Adrenal gland (tissue), 12 donors: ENCODE data around the gene MCU. TPM values are rescaled to one million over a fixed set of nuclear protein-coding genes. Genes with fewer than 3 reads are reported as not detected.

Experiments used
- DNase-seq, 7 donors: peaks; one replicate each; pipeline ENCODE4 v3.0.0-alpha.2; 2019 to 2020
- H3K27ac ChIP-seq, 5 donors: fragments of 200-600 bp; sonication (generic) in 4 of 5; 1 replicate in 3 of 5; 2 replicates in 2 of 5; pipeline versions ENCODE4 v1.5.1 to v1.8.0; 2016 to 2020; ENCODE audit warnings: mild to moderate bottlenecking in 1 of 5
- H3K27me3 ChIP-seq: fragments of 200-600 bp; 2 replicates; pipeline ENCODE4 v1.8.0; 2021
- H3K36me3 ChIP-seq, 2 donors: fragments of 200-600 bp; replicated peaks in 1 of 2; 1 replicate in 1 of 2; 2 replicates in 1 of 2; pipeline versions ENCODE4 v1.5.1 to v1.8.0; 2018 to 2022
- H3K4me1 ChIP-seq, 2 donors: fragments of 200-600 bp; replicated peaks in 1 of 2; 1 replicate in 1 of 2; 2 replicates in 1 of 2; pipeline versions ENCODE4 v1.5.1 to v1.8.0; 2018 to 2021
- H3K4me3 ChIP-seq, 4 donors: fragments of 200-600 bp; sonication (generic) in 3 of 4; one replicate each; pipeline ENCODE4 v1.5.1; 2016 to 2018
- H3K9me3 ChIP-seq, 3 donors: fragments of 200-600 bp; sonication (generic) in 1 of 3; replicated peaks in 1 of 3; 1 replicate in 2 of 3; 2 replicates in 1 of 3; pipeline versions ENCODE4 v1.5.1 to v1.8.0; 2016 to 2021
- POLR2A ChIP-seq, 2 donors: fragments of 450-650 bp; IDR thresholded peaks; one replicate each; pipeline ENCODE4 v1.6.1; 2017; ENCODE audit warnings: antibody characterized with exemption in 2 of 2, mild to moderate bottlenecking in 2 of 2, moderate library complexity in 1 of 2
- WGBS, 4 donors: extraction: QIAGEN DNeasy Blood & Tissue Kit in 2 of 4; methylation state at CpG; one replicate each; pipeline versions ENCODE4 v1.1.5 to v1.1.7; 2013 to 2017; 5-methylcytosine and 5-hydroxymethylcytosine counted together
- intact Hi-C, 2 donors: fragments of 100-400 bp; cut with DNase I; formaldehyde crosslinking; loops; one replicate each; pipeline versions ENCODE4 v1.14.1 to v1.15.0; 2022 to 2023
- polyA plus RNA-seq, 3 donors: library from polyadenylated mRNA; stranded (reverse); fragments of 200-250 nt in 2 of 3; fragments of 350-450 nt in 1 of 3; fragmentation: Illumina TruSeq in 1 of 3; extraction: RNeasy Lipid Tissue Mini Kit (QIAGEN cat#74804) in 1 of 3; gene quantifications; one replicate each; pipeline ENCODE4 v1.2.3, GENCODE V29; 2013 to 2014
- total RNA-seq, 9 donors: library from RNA; depleted of rRNA in 4 of 9; stranded (reverse); fragments of >200 nt in 4 of 9; fragments of 120-200 nt in 1 of 9; fragmentation: NEBNext Ultra II Directional in 1 of 9; extraction: Animal tissue kit (Norgen Biotek cat#: 25700) in 1 of 9; gene quantifications; one replicate each; pipeline versions ENCODE4 v1.1.0 to v1.2.4, GENCODE V29; 2013 to 2023
- TF ChIP-seq, protein P1 (sequence below), 6 experiments: fragments of 450-650 bp in 4 of 6; fragments of 200-600 bp in 2 of 6; sonication (generic) in 1 of 6; IDR thresholded peaks; 1 replicate in 5 of 6; 2 replicates in 1 of 6; pipeline versions ENCODE4 v1.5.1 to v1.8.0; 2016 to 2021; ENCODE audit warnings: antibody characterized with exemption in 6 of 6, mild to moderate bottlenecking in 2 of 6, moderate library complexity in 1 of 6
- donor health status: healthy with polysubstance abuse.
- donor health status: Bipolar disorder and iron deficiency.
- donor health status: DM: yes; HTN: yes; CAD: no.
- donor health status: DM: no; HTN: no; CAD: no.
- donor health status: DM: no; HTN: no; CAD: no.
- donor health status: DM: yes; HTN: yes; CAD: no.

Gene MCU
- total and polyA plus RNA-seq, 12 donors, result 6.4 to 22.2 (median 14.9) TPM

DNA sequence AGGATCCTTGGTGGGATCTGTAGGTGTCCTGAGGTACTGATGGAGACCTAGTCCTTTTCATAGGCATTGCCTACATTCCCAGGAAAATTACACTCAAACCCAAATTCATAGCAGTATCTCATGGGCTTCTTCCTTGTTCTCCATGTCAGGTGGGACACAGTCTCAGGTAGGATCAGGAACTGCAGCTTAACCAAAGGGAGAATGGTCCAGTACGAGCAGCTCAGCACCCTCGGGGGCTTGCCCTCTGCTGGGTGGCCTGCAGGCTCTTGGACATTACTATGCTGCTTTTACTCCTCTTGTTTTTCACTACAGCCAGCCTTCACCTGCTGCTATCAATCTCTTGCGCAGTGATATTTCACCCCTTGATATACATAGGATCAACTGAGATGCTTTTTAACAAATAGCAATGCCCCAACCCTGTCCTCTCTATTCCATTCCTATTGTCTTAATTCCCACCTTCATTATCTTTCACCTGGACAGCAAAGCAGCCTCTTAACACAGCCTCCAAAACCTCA is 234.1 kb downstream of the MCU start:
- Histone ChIP-seq H3K4me1 (no peaks in the 10 kb centered on the region), H3K36me3 (no peaks in the 10 kb centered on the region), H3K27ac (no peak overlapping the region), H3K27me3 (no peaks in the 10 kb centered on the region), H3K9me3 (no peaks in the 10 kb centered on the region), H3K4me3 (no peak overlapping the region)
- no peak for DNase-seq
- 77 to 92% (median 91%) methylated on average over 3 of the region's 3 CpGs for WGBS, 4 donors
- TF ChIP-seq POLR2A (IDR thresholded peaks at IDR 0.05), result no peak
- TF ChIP-seq, protein P1, sequence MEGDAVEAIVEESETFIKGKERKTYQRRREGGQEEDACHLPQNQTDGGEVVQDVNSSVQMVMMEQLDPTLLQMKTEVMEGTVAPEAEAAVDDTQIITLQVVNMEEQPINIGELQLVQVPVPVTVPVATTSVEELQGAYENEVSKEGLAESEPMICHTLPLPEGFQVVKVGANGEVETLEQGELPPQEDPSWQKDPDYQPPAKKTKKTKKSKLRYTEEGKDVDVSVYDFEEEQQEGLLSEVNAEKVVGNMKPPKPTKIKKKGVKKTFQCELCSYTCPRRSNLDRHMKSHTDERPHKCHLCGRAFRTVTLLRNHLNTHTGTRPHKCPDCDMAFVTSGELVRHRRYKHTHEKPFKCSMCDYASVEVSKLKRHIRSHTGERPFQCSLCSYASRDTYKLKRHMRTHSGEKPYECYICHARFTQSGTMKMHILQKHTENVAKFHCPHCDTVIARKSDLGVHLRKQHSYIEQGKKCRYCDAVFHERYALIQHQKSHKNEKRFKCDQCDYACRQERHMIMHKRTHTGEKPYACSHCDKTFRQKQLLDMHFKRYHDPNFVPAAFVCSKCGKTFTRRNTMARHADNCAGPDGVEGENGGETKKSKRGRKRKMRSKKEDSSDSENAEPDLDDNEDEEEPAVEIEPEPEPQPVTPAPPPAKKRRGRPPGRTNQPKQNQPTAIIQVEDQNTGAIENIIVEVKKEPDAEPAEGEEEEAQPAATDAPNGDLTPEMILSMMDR (IDR thresholded peaks at IDR 0.05), result no peak
- intact Hi-C loops, result no loop called here

DNA sequence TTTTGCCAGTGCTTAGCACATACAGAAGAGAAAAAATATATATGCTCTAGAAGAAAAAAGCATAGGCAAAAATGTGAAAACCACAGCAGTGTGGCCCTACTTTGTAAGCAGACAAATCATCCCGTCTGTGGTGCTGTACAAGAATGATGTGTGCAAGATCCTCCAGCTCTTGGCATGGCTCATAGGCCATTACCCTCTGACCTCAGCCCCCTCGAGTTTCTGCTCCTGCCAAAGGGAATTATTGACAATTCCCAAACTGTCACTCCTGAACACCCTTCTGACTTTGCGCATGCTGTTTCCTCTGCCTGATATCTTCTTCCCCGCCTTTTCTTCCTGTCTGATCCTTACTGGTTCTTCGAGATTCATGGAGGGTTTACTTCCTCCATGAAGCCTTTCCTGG is 235.5 kb downstream of the MCU start:
- 62 to 75% (median 65%) methylated on average over 5 of the region's 5 CpGs for WGBS, 4 donors
- Histone ChIP-seq H3K9me3 (no peaks in the 10 kb centered on the region), H3K27me3 (no peaks in the 10 kb centered on the region), H3K4me1 (no peaks in the 10 kb centered on the region), H3K27ac (no peak overlapping the region), H3K36me3 (no peaks in the 10 kb centered on the region), H3K4me3 (no peak overlapping the region)
- DNase-seq, result no peak
- intact Hi-C loops, result no loop called here
- TF ChIP-seq, protein P1 (IDR thresholded peaks at IDR 0.05), result no peak
- TF ChIP-seq POLR2A (IDR thresholded peaks at IDR 0.05), result no peak

GRCh38 chr10:72928798-72929197 is 236.9 kb downstream of the MCU start:
- TF ChIP-seq POLR2A (IDR thresholded peaks at IDR 0.05), result no peak
- TF ChIP-seq, protein P1 (IDR thresholded peaks at IDR 0.05), result no peak
- Histone ChIP-seq H3K4me1 (no peaks in the 10 kb centered on the region), H3K9me3 (no peaks in the 10 kb centered on the region), H3K27me3 (no peaks in the 10 kb centered on the region), H3K4me3 (no peak overlapping the region), H3K36me3 (no peaks in the 10 kb centered on the region), H3K27ac (no peak overlapping the region)
- no peak for DNase-seq
- 84 to 98% (median 92%) methylated on average over 5 of the region's 5 CpGs for WGBS, 4 donors
- intact Hi-C loops, result no loop called here

DNA sequence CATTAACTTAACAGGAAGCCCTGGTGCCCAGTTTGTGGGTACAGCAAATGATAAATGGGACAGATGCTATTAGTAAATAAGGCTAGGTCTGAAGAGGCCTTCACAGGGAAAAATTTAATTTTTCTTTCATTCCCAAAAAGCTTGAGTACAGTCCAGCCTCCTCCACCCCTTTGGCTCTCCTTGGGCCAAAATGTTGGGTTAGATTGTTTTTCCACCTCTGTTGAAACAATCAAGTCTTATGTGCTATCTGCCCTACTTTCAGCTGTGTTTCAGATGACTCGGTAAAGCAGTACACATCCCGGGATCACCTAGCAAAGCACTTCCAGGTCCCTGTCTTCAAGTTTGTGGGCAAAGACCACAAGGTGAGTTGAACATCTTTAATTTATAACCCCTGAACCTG is 238.3 kb downstream of the MCU start:
- TF ChIP-seq, protein P1 (IDR thresholded peaks at IDR 0.05), result no peak
- TF ChIP-seq POLR2A (IDR thresholded peaks at IDR 0.05), result no peak
- intact Hi-C loops, result no loop called here
- H3K27ac ChIP-seq, result no peak overlapping the region
- no peaks in the 10 kb centered on the region for H3K9me3 ChIP-seq
- H3K4me3 ChIP-seq, result no peak overlapping the region
- WGBS, 4 donors, result 80 to 90% (median 86%) methylated on average over 2 of the region's 2 CpGs
- no peak for DNase-seq
- H3K4me1 ChIP-seq, result no peaks in the 10 kb centered on the region
- H3K27me3 ChIP-seq, result no peaks in the 10 kb centered on the region
- no peaks in the 10 kb centered on the region for H3K36me3 ChIP-seq
